Liver (tissue), 9 donors: Measurements from ENCODE around the gene MRGPRX4. TPM values are rescaled to one million over a fixed set of nuclear protein-coding genes. Genes with fewer than 3 reads are reported as not detected.

Source experiments
- DNase-seq: peaks from one replicate; pipeline ENCODE4 v3.0.0-alpha.2; 2017; ENCODE audit warnings: low spot score
- H3K27ac ChIP-seq, 2 donors: one replicate each; pipeline ENCODE4 v1.7.0; 2013; ENCODE audit warnings: inconsistent platforms in 2 of 2, low read length in 2 of 2, control low read depth in 1 of 2, low read depth in 1 of 2, mild to moderate bottlenecking in 1 of 2
- H3K27me3 ChIP-seq, 4 donors: one replicate each; pipeline versions ENCODE4 v1.6.1 to v1.7.0; 2013; ENCODE audit warnings: low read length in 3 of 4, inconsistent platforms in 1 of 4, mild to moderate bottlenecking in 1 of 4, moderate library complexity in 1 of 4; ENCODE audit not compliant: control insufficient read depth in 4 of 4, insufficient read depth in 4 of 4
- H3K36me3 ChIP-seq, 4 donors: one replicate each; pipeline versions ENCODE4 v1.6.1 to v1.7.0; 2013; ENCODE audit warnings: low read length in 3 of 4, mild to moderate bottlenecking in 3 of 4, low read depth in 1 of 4, moderate library complexity in 1 of 4; ENCODE audit not compliant: control insufficient read depth in 4 of 4, insufficient read depth in 3 of 4
- H3K4me1 ChIP-seq, 4 donors: one replicate each; pipeline versions ENCODE4 v1.6.1 to v1.7.0; 2013; ENCODE audit warnings: low read length in 3 of 4, mild to moderate bottlenecking in 3 of 4, moderate library complexity in 1 of 4; ENCODE audit not compliant: control insufficient read depth in 4 of 4, insufficient read depth in 4 of 4
- H3K4me3 ChIP-seq, 3 donors: one replicate each; pipeline versions ENCODE4 v1.6.1 to v1.7.0; 2013; ENCODE audit warnings: low read length in 3 of 3, control low read depth in 1 of 3, low read depth in 1 of 3, mild to moderate bottlenecking in 1 of 3
- H3K9ac ChIP-seq, 2 donors: one replicate each; pipeline ENCODE4 v1.7.0; 2013; ENCODE audit warnings: low read length in 2 of 2, mild to moderate bottlenecking in 2 of 2, moderate library complexity in 2 of 2, control low read depth in 1 of 2, low read depth in 1 of 2
- H3K9me3 ChIP-seq, 4 donors: one replicate each; pipeline versions ENCODE4 v1.6.1 to v1.7.0; 2013; ENCODE audit warnings: low read length in 3 of 4; ENCODE audit not compliant: control insufficient read depth in 4 of 4
- ATF3 ChIP-seq: IDR thresholded peaks from 2 replicates; pipeline ENCODE4 v1.6.1; 2016; ENCODE audit warnings: antibody characterized with exemption
- CTCF ChIP-seq: fragments of 150-350 bp; IDR thresholded peaks from 2 replicates; pipeline ENCODE4 v1.5.1; 2017; ENCODE audit warnings: improper control_type of control experiment, low read depth, low read length; ENCODE audit not compliant: missing input control
- EGR1 ChIP-seq, 2 donors: IDR thresholded peaks; 2 replicates each; pipeline ENCODE4 v1.6.1; 2016 to 2018; ENCODE audit warnings: antibody characterized with exemption in 2 of 2, low read depth in 2 of 2
- FOXA1 ChIP-seq: IDR thresholded peaks from 2 replicates; pipeline ENCODE4 v1.6.1; 2016; ENCODE audit warnings: antibody characterized with exemption
- FOXA2 ChIP-seq: IDR thresholded peaks from 2 replicates; pipeline ENCODE4 v1.6.1; 2016; ENCODE audit warnings: antibody characterized with exemption
- GABPA ChIP-seq, 2 donors: IDR thresholded peaks in 1 of 2; conservative IDR thresholded peaks in 1 of 2; 2 replicates each; pipeline ENCODE4 v1.6.1; 2016; ENCODE audit warnings: antibody characterized with exemption in 2 of 2, mild to moderate bottlenecking in 1 of 2, moderate library complexity in 1 of 2
- HNF4A ChIP-seq, 2 donors: conservative IDR thresholded peaks; 2 replicates each; pipeline ENCODE4 v1.6.1; 2016; ENCODE audit warnings: antibody characterized with exemption in 2 of 2, mild to moderate bottlenecking in 2 of 2
- HNF4G ChIP-seq: IDR thresholded peaks from 2 replicates; pipeline ENCODE4 v1.6.1; 2016; ENCODE audit warnings: antibody characterized with exemption
- JUND ChIP-seq, 2 donors: IDR thresholded peaks; 2 replicates each; pipeline ENCODE4 v1.6.1; 2016; ENCODE audit warnings: antibody characterized with exemption in 2 of 2
- NR2F2 ChIP-seq: IDR thresholded peaks from 2 replicates; pipeline ENCODE4 v1.6.1; 2016; ENCODE audit warnings: antibody characterized with exemption
- RAD21 ChIP-seq, 2 donors: IDR thresholded peaks; 2 replicates each; pipeline ENCODE4 v1.6.1; 2016; ENCODE audit warnings: antibody characterized with exemption in 2 of 2, mild to moderate bottlenecking in 2 of 2
- REST ChIP-seq: IDR thresholded peaks from 2 replicates; pipeline ENCODE4 v1.6.1; 2016; ENCODE audit warnings: antibody characterized with exemption, mild to moderate bottlenecking
- SP1 ChIP-seq: IDR thresholded peaks from 2 replicates; pipeline ENCODE4 v1.6.1; 2018; ENCODE audit warnings: antibody characterized with exemption, mild to moderate bottlenecking
- TAF1 ChIP-seq: conservative IDR thresholded peaks from 2 replicates; pipeline ENCODE4 v1.6.1; 2016; ENCODE audit warnings: antibody characterized with exemption, mild to moderate bottlenecking
- YY1 ChIP-seq: IDR thresholded peaks from 2 replicates; pipeline ENCODE4 v1.6.1; 2016; ENCODE audit warnings: antibody characterized with exemption, mild to moderate bottlenecking
- ZBTB33 ChIP-seq: IDR thresholded peaks from 2 replicates; pipeline ENCODE4 v1.6.1; 2016; ENCODE audit warnings: antibody characterized with exemption
- WGBS: extraction: QIAGEN DNeasy Blood & Tissue Kit; methylation state at CpG from one replicate; pipeline ENCODE4 v1.1.7; 2013; 5-methylcytosine and 5-hydroxymethylcytosine counted together
- polyA plus RNA-seq, 2 donors: library from polyadenylated mRNA; stranded (reverse) in 1 of 2; unstranded in 1 of 2; fragments of 200-250 nt in 1 of 2; fragments of >200 nt in 1 of 2; fragmentation: Nextera tagmentation in 1 of 2; extraction: Ambion mirVana in 1 of 2; gene quantifications; one replicate each; pipeline versions ENCODE4 v1.2.1 to v1.2.3, GENCODE V29; 2013 to 2015
- total RNA-seq, 2 donors: library from RNA; depleted of rRNA; stranded (reverse); fragments of >200 nt; gene quantifications; one replicate each; pipeline ENCODE4 v1.2.3, GENCODE V29; 2014
- donor health status: healthy.
- donor health status: healthy.
- donor health status: healthy.
- donor health status: healthy.
- donor health status: healthy.

Gene MRGPRX4
- total and polyA plus RNA-seq, 4 donors = not detected

- no peaks in the 10 kb centered on the region for H3K4me1 ChIP-seq
- H3K9me3 ChIP-seq = no peaks in the 10 kb centered on the region
- no peaks in the 10 kb centered on the region for H3K27me3 ChIP-seq
- DNase-seq = no peak
- H3K36me3 ChIP-seq = no peaks in the 10 kb centered on the region
- H3K4me3 ChIP-seq = no peak within 1 kb of the TSS
- H3K9ac ChIP-seq = no peak within 1 kb of the TSS
- no peak within 1 kb of the TSS for H3K27ac ChIP-seq
- WGBS = 71% methylated on average over 3 of the region's 3 CpGs
- TF ChIP-seq EGR1 (IDR thresholded peaks at IDR 0.05; ENCODE audit: low read depth in 2 of 2) (no peak), YY1 (no peak), HNF4A (conservative IDR thresholded peaks at IDR 0.05) (no peak), ZBTB33 (no peak), GABPA (IDR thresholded peaks at IDR 0.05 in 1 of 2, conservative IDR thresholded peaks at IDR 0.05 in 1 of 2) (no peak), RAD21 (IDR thresholded peaks at IDR 0.05) (no peak), JUND (IDR thresholded peaks at IDR 0.05) (no peak), FOXA2 (no peak)
Measured at GRCh38 chr11:18132341-18132740, 40.3 kb upstream of the MRGPRX4 start, which contains the start of gene MRGPRX3. Gene MRGPRX3, plus strand, starts transcription at chr11:18132571. Its CDS starts 4,632 bp downstream, at chr11:18137203.

- no peaks in the 10 kb centered on the region for H3K9me3 ChIP-seq
- H3K4me1 ChIP-seq = no peaks in the 10 kb centered on the region
- DNase-seq = no peak
- no peaks in the 10 kb centered on the region for H3K36me3 ChIP-seq
- no peak overlapping the region for H3K9ac ChIP-seq
- H3K27me3 ChIP-seq = no peaks in the 10 kb centered on the region
- no peak overlapping the region for H3K4me3 ChIP-seq
- no peak overlapping the region for H3K27ac ChIP-seq
- TF ChIP-seq FOXA1 = no peak
- no peak for TF ChIP-seq TAF1
- no peak for TF ChIP-seq CTCF
- WGBS = 52% methylated on average over 2 of the region's 2 CpGs
Measured at GRCh38 chr11:18135308-18135707, 37.3 kb upstream of the MRGPRX4 start.

- 93% methylated on average over 29 of the region's 29 CpGs for WGBS
- Histone ChIP-seq H3K4me3 (no peak overlapping the region), H3K27ac (no peak overlapping the region), H3K9me3 (no peaks in the 10 kb centered on the region), H3K36me3 (no peaks in the 10 kb centered on the region), H3K27me3 (no peaks in the 10 kb centered on the region), H3K9ac (no peak overlapping the region), H3K4me1 (no peaks in the 10 kb centered on the region)
- DNase-seq = no peak
- TF ChIP-seq TAF1 (no peak), FOXA1 (no peak), NR2F2 (no peak), HNF4G (no peak), REST (no peak), CTCF (no peak), YY1 (no peak), RAD21 (IDR thresholded peaks at IDR 0.05) (no peak), ATF3 (no peak), HNF4A (conservative IDR thresholded peaks at IDR 0.05) (no peak), JUND (IDR thresholded peaks at IDR 0.05) (no peak), SP1 (no peak)
Measured at GRCh38 chr11:18137186-18137800, 35.3 kb upstream of the MRGPRX4 start.
